Measurements from ENCODE around the gene PRR36.

GRCh38 chr19:7823686-7824301 is 50.4 kb downstream of the PRR36 start:
- no peak for TF ChIP-seq CTCF (IDR thresholded peaks at IDR 0.05)
- TF ChIP-seq EP300 (IDR thresholded peaks at IDR 0.05): no peak
- no peak for TF ChIP-seq POLR2A (IDR thresholded peaks at IDR 0.05)

Measured in tibial nerve (tissue), 4 donors.